Limb (tissue), 2 donors: ENCODE measurements around the gene CHDH.

Source experiments
- DNase-seq, 2 donors: peaks; one replicate each; pipeline ENCODE4 v3.0.0-alpha.2; 2016; ENCODE audit errors: extremely low spot score in 2 of 2

The CHDH gene

GRCh38 chr3:53763353-53763752 is 82.9 kb downstream of the CHDH start:
- DNase-seq: no peak
